ENCODE measurements around the gene TAF6L.

TAF6L gene

DNA sequence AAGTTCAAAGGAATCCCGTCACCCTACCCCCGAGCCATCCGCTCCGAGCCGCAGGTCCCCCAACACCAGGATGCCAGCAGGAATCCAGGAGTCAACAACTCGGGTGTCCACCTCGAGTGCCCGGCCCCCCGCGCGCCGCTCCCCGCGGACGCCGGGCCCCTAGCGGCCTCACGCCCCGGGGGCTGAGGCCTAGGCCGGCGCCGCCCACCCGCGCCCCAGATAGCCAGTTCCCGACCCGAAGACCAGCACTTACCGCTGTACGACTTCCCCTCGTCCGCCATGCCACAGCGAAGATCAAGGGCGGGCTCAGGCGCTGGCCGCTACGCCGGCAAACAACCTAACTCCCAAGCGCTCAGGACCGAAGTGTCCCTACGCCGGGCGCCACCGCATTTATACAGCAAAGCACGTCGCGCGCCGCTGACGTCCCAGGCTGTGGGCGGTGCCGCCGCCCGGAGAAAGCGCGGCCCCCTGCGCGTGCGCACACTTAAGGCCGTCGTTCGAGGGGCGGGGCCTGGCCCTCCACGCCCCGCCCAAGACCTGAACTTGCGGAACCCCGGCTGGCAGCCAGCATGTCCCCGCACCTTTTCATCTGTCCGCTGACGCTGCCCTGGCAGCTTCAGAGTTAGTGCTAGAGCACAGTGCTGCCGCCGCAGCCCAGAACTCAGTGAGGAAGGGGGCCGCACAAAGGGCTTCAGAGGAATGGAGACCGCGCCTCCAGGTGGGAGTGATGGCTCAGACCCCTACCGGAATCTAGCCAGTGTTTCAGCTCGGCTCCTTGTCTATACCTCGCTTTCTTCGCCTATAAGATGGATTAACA, 34.1 kb downstream of the TAF6L start, which contains the start of gene NXF1:
NXF1 (minus strand) TSS at position 365 of the 817 bp plus-strand sequence; CDS start at position 281, 84 bp downstream.
- DNase-seq (ENCODE audit: low spot score): peak; percentile 100
- in situ Hi-C loops (cut with MboI; ENCODE audit: low sequenced_read_pairs, unreplicated experiment): no loop called here
- TF ChIP-seq, protein P1, sequence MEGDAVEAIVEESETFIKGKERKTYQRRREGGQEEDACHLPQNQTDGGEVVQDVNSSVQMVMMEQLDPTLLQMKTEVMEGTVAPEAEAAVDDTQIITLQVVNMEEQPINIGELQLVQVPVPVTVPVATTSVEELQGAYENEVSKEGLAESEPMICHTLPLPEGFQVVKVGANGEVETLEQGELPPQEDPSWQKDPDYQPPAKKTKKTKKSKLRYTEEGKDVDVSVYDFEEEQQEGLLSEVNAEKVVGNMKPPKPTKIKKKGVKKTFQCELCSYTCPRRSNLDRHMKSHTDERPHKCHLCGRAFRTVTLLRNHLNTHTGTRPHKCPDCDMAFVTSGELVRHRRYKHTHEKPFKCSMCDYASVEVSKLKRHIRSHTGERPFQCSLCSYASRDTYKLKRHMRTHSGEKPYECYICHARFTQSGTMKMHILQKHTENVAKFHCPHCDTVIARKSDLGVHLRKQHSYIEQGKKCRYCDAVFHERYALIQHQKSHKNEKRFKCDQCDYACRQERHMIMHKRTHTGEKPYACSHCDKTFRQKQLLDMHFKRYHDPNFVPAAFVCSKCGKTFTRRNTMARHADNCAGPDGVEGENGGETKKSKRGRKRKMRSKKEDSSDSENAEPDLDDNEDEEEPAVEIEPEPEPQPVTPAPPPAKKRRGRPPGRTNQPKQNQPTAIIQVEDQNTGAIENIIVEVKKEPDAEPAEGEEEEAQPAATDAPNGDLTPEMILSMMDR (IDR thresholded peaks at IDR 0.05; ENCODE audit: borderline replicate concordance, control extremely low read depth, extremely low read depth, insufficient read depth, missing control alignments): no peak

- in situ Hi-C loops (cut with MboI; ENCODE audit: low sequenced_read_pairs, unreplicated experiment): no loop called here
- TF ChIP-seq, protein P1 (IDR thresholded peaks at IDR 0.05; ENCODE audit: borderline replicate concordance, control extremely low read depth, extremely low read depth, insufficient read depth, missing control alignments): no peak
- DNase-seq (ENCODE audit: low spot score): peak; percentile 43
Observed at GRCh38 chr11:62805961-62806441, 34.8 kb downstream of the TAF6L start.

- no peak for DNase-seq (ENCODE audit: low spot score)
- in situ Hi-C loops (cut with MboI; ENCODE audit: low sequenced_read_pairs, unreplicated experiment): no loop called here
- TF ChIP-seq, protein P1 (IDR thresholded peaks at IDR 0.05; ENCODE audit: borderline replicate concordance, control extremely low read depth, extremely low read depth, insufficient read depth, missing control alignments): no peak
Observed at GRCh38 chr11:62806611-62807121, 35.5 kb downstream of the TAF6L start.

- DNase-seq (ENCODE audit: low spot score): no peak
- TF ChIP-seq, protein P1 (IDR thresholded peaks at IDR 0.05; ENCODE audit: borderline replicate concordance, control extremely low read depth, extremely low read depth, insufficient read depth, missing control alignments): no peak
- in situ Hi-C loops (cut with MboI; ENCODE audit: low sequenced_read_pairs, unreplicated experiment): no loop called here
Observed at GRCh38 chr11:62810748-62811147, 39.6 kb downstream of the TAF6L start.

DNA sequence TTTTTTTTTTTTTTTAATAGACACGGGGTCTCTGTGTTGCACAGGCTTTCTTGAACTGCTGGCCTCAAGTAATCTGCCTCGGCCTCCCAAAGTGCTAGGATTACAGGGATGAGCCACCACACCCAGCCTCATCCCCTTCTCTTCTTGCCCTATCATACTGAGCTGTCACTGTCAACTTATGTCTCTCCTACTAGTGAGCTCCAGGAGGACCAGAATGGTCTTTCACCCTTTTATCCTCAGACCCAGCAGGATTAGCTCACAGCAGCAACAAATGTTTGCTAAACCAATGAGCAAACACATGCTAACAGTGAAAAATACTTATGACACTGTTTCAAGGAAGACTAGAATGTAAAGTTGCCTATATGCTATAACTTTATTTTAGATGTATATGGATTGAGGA, 40.5 kb downstream of the TAF6L start:
- in situ Hi-C loops (cut with MboI; ENCODE audit: low sequenced_read_pairs, unreplicated experiment): no loop called here
- no peak for DNase-seq (ENCODE audit: low spot score)
- TF ChIP-seq, protein P1 (IDR thresholded peaks at IDR 0.05; ENCODE audit: borderline replicate concordance, control extremely low read depth, extremely low read depth, insufficient read depth, missing control alignments): no peak

GRCh38 chr11:62816557-62816956, 45.4 kb downstream of the TAF6L start:
- no peak for DNase-seq (ENCODE audit: low spot score)
- in situ Hi-C loops (cut with MboI; ENCODE audit: low sequenced_read_pairs, unreplicated experiment): no loop called here
- TF ChIP-seq, protein P1 (IDR thresholded peaks at IDR 0.05; ENCODE audit: borderline replicate concordance, control extremely low read depth, extremely low read depth, insufficient read depth, missing control alignments): no peak

All from GM13976 (cell line).